Smooth muscle cell of the brain vasculature (primary cell): ENCODE data around the gene ACOT8.

Experiments used
- DNase-seq: peaks from one replicate; pipeline ENCODE4 v3.0.0-alpha.2; 2012; ENCODE audit warnings: low read depth, low spot score

The ACOT8 gene

GRCh38 chr20:45796337-45797065 lies 60.7 kb downstream of the ACOT8 start:
- DNase-seq: no peak

- no peak for DNase-seq
These were observed 64.7 kb downstream of the ACOT8 start for GRCh38 chr20:45792317-45793118.
